ENCODE results near the gene PPP1R14B. TPM values are rescaled to one million over a fixed set of nuclear protein-coding genes. Genes with fewer than 3 reads are reported as not detected.

PPP1R14B gene, protein sequence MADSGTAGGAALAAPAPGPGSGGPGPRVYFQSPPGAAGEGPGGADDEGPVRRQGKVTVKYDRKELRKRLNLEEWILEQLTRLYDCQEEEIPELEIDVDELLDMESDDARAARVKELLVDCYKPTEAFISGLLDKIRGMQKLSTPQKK
- total RNA-seq (100 to 1,000 TPM; 110 to 146 TPM), polyA plus RNA-seq (100 to 1,000 TPM; 129 to 145 TPM)
- long read RNA-seq, donor 1, transcript PPP1R14B-201 (4 exons, 982 nt), result major isoform, 6 of 8 reads
- long read RNA-seq, donor 1, partial matches to known transcripts, result 0 of 8 reads
- long read RNA-seq, donor 1, other reads (novel, unspliced or antisense), result 1 of 8 reads
- long read RNA-seq, donor 2, transcript PPP1R14B-201 (4 exons, 982 nt), result major isoform, 43 of 45 reads
- long read RNA-seq, donor 2, partial matches to known transcripts, result 2 of 45 reads
- long read RNA-seq, donor 2, other reads (novel, unspliced or antisense), result 0 of 45 reads

DNA sequence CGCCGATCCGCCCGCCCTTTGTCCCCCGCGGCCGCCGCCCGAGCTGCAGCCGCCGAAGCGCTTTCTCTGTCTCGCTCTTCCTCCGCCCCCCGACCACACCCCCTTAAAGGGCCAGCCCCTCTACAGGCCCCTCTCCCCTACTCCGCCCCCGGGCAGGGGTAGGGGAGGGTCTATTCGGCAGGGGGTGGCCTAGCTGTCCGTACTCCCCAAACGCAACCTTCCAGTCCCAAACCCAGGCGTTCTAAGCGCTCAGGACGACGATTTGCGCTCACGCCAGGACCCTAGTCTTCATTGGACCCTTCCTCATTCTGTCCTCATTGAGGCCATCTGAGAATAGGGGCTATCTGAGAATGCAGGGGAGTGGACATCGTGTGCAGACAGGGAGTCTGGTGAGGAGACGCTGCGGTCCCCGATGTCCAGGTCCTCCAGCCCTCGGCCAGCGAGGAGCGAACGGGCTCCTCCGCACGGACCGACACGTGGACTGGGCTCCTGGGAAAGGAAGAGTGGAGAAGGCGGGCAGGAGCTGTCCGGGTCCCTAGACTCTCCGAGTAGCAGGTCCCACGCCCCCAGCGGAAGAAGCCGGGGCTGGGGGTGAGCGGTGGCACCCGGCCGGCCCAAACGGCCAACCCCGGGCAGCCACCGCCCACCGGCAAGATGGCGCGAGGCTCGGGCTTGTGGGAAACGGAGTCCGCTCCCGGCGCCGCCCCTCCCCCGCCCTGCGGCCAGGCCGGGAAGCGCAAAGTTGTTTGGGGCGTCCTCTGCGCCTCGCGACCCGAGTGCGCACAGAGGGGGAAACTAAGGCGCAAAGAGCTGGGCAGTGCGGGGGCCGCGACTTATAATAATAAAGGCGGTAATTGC lies at the start of gene PPP1R14B:
PPP1R14B (minus strand) TSS at position 73 of the 858 bp plus-strand sequence. CDS start 270 bp downstream, outside the sequence.
- H3K4me1 ChIP-seq (ENCODE audit: control insufficient read depth in 1 of 2, insufficient read depth in 2 of 2, low read length in 2 of 2), result no peaks in the 10 kb centered on the region
- DNase-seq, result peak; percentile 94 to 97
- intact Hi-C loops (cut with DNase I), result no loop called here

GRCh38 chr11:64296236-64296635 lies 49.5 kb upstream of the PPP1R14B start:
- no peaks in the 10 kb centered on the region for H3K27me3 ChIP-seq (ENCODE audit: control insufficient read depth in 1 of 2, insufficient read depth in 2 of 2, low read length in 1 of 2)

More for the DNA sequence above, at the start of gene PPP1R14B:
- Histone ChIP-seq H3K27ac (ENCODE audit: low read depth in 1 of 2, low read length in 2 of 2) (peak within 1 kb of the TSS in 1 of 2 donors; percentile 56), H3K36me3 (ENCODE audit: control insufficient read depth in 1 of 2, insufficient read depth in 2 of 2, low read length in 1 of 2) (no peaks in the 10 kb centered on the region), H3K9me3 (ENCODE audit: control insufficient read depth, low read length) (no peaks in the 10 kb centered on the region), H3K27me3 (ENCODE audit: control insufficient read depth in 1 of 2, insufficient read depth in 2 of 2, low read length in 1 of 2) (no peaks in the 10 kb centered on the region), H3K4me3 (ENCODE audit: low read length in 2 of 2) (peak within 1 kb of the TSS; percentile 68 to 75)
- 0 to 1% methylated on average over 57 to 74 of the region's 74 CpGs for WGBS, 2 donors
- peak; percentile 83 for ATAC-seq (ENCODE audit: low FRiP score)

DNA sequence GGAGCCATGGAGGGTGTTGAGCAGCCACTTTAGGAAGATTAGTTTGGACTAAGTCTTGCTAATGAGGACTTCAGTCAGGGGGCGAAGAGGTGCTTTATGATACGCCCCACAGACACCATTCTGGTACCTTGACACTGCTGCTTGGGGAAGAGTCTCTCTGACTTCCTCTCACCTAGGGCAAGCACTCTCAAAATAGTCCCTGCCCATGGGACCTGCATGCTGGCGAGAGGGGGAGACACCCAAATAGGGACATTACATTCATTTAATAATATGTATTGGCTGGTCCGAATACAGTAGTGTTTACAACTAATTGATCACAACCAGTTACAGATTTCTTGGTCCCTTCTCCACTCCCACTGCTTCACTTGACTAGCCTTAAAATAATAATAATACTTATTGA lies 49.0 kb upstream of the PPP1R14B start:
- 87 to 96% methylated on average over 4 of the region's 4 CpGs for WGBS, 2 donors
- H3K4me3 ChIP-seq (ENCODE audit: low read length in 2 of 2), result no peak overlapping the region
- no peaks in the 10 kb centered on the region for H3K4me1 ChIP-seq (ENCODE audit: control insufficient read depth in 1 of 2, insufficient read depth in 2 of 2, low read length in 2 of 2)
- H3K27me3 ChIP-seq (ENCODE audit: control insufficient read depth in 1 of 2, insufficient read depth in 2 of 2, low read length in 1 of 2), result no peaks in the 10 kb centered on the region
- no peaks in the 10 kb centered on the region for H3K9me3 ChIP-seq (ENCODE audit: control insufficient read depth, low read length)
- H3K27ac ChIP-seq (ENCODE audit: low read depth in 1 of 2, low read length in 2 of 2), result no peak overlapping the region
- DNase-seq (no peak), ATAC-seq (ENCODE audit: low FRiP score) (no peak)
- H3K36me3 ChIP-seq (ENCODE audit: control insufficient read depth in 1 of 2, insufficient read depth in 2 of 2, low read length in 1 of 2), result no peaks in the 10 kb centered on the region
- intact Hi-C loops (cut with DNase I), result no loop called here

More at GRCh38 chr11:64296236-64296635, 49.5 kb upstream of the PPP1R14B start:
- no peak overlapping the region for H3K4me3 ChIP-seq (ENCODE audit: low read length in 2 of 2)
- H3K9me3 ChIP-seq (ENCODE audit: control insufficient read depth, low read length), result no peaks in the 10 kb centered on the region
- no peaks in the 10 kb centered on the region for H3K4me1 ChIP-seq (ENCODE audit: control insufficient read depth in 1 of 2, insufficient read depth in 2 of 2, low read length in 2 of 2)
- H3K36me3 ChIP-seq (ENCODE audit: control insufficient read depth in 1 of 2, insufficient read depth in 2 of 2, low read length in 1 of 2), result no peaks in the 10 kb centered on the region
- WGBS, 2 donors, result 36 to 50% methylated on average over 1 of the region's 1 CpG
- intact Hi-C loops (cut with DNase I), result no loop called here
- ATAC-seq (ENCODE audit: low FRiP score) (no peak), DNase-seq (no peak)
- H3K27ac ChIP-seq (ENCODE audit: low read depth in 1 of 2, low read length in 2 of 2), result no peak overlapping the region

DNA sequence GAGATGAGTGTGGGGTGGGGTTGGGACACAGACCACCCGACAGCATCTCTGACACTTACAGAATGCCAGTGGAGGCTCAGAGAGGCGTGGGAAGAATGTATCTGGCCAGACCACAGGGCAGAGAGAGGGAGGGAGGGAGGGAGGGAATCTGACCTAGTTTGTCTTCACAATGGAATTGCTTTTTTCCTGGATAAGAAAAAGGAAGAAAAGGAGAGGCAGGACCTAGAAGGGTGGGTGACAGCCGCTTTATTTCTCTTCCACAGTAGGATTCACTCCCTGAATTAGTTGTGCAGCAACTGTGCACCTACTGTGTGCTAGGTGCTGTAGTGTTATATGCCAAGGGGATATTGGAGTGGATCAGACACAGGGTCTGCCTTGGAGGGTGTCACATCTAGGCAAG lies 48.0 kb upstream of the PPP1R14B start:
- WGBS, 2 donors, result 56 to 69% methylated on average over 3 of the region's 3 CpGs
- no peaks in the 10 kb centered on the region for H3K9me3 ChIP-seq (ENCODE audit: control insufficient read depth, low read length)
- H3K27ac ChIP-seq (ENCODE audit: low read depth in 1 of 2, low read length in 2 of 2), result no peak overlapping the region
- intact Hi-C loops (cut with DNase I), result no loop called here
- H3K4me1 ChIP-seq (ENCODE audit: control insufficient read depth in 1 of 2, insufficient read depth in 2 of 2, low read length in 2 of 2), result no peaks in the 10 kb centered on the region
- DNase-seq (no peak), ATAC-seq (ENCODE audit: low FRiP score) (no peak)
- no peaks in the 10 kb centered on the region for H3K36me3 ChIP-seq (ENCODE audit: control insufficient read depth in 1 of 2, insufficient read depth in 2 of 2, low read length in 1 of 2)
- H3K4me3 ChIP-seq (ENCODE audit: low read length in 2 of 2), result no peak overlapping the region
- no peaks in the 10 kb centered on the region for H3K27me3 ChIP-seq (ENCODE audit: control insufficient read depth in 1 of 2, insufficient read depth in 2 of 2, low read length in 1 of 2)

DNA sequence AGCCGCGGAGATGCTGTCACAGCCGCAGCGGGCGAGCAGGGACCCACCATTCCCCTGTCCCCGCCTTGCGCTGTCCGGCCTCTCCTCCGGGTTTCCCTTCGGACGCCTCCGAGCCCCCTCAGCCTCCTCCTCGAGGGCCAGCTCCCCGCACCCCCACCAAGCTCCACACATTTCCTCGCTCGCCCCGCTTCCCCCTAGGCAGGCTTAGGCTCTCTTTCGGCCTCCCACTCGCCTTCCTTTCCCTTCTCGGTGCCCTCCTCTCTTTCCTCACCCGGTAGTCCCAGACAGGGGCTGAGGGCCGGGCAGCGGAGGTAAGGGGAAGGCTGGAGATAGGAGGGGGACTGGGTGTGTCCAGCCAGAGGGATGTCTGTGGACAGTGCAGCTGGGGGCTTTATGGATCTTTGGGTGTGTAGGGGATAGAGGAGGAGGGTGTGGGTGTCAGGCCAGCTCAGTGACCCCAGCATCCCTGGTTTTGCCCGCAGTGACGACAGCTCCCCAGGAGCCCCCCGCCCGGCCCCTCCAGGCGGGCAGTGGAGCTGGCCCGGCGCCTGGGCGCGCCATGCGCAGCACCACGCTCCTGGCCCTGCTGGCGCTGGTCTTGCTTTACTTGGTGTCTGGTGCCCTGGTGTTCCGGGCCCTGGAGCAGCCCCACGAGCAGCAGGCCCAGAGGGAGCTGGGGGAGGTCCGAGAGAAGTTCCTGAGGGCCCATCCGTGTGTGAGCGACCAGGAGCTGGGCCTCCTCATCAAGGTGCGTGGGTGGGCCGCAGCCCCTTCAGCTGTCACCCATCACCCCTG lies 45.9 kb upstream of the PPP1R14B start:
- H3K4me3 ChIP-seq (ENCODE audit: low read length in 2 of 2), result no peak overlapping the region
- H3K36me3 ChIP-seq (ENCODE audit: control insufficient read depth in 1 of 2, insufficient read depth in 2 of 2, low read length in 1 of 2), result no peaks in the 10 kb centered on the region
- ATAC-seq (ENCODE audit: low FRiP score) (no peak), DNase-seq (no peak)
- intact Hi-C loops (cut with DNase I), result no loop called here
- no peaks in the 10 kb centered on the region for H3K9me3 ChIP-seq (ENCODE audit: control insufficient read depth, low read length)
- WGBS, 2 donors, result 30 to 32% methylated on average over 31 to 42 of the region's 42 CpGs
- H3K27me3 ChIP-seq (ENCODE audit: control insufficient read depth in 1 of 2, insufficient read depth in 2 of 2, low read length in 1 of 2), result no peaks in the 10 kb centered on the region
- H3K4me1 ChIP-seq (ENCODE audit: control insufficient read depth in 1 of 2, insufficient read depth in 2 of 2, low read length in 2 of 2), result no peaks in the 10 kb centered on the region
- H3K27ac ChIP-seq (ENCODE audit: low read depth in 1 of 2, low read length in 2 of 2), result no peak overlapping the region

DNA sequence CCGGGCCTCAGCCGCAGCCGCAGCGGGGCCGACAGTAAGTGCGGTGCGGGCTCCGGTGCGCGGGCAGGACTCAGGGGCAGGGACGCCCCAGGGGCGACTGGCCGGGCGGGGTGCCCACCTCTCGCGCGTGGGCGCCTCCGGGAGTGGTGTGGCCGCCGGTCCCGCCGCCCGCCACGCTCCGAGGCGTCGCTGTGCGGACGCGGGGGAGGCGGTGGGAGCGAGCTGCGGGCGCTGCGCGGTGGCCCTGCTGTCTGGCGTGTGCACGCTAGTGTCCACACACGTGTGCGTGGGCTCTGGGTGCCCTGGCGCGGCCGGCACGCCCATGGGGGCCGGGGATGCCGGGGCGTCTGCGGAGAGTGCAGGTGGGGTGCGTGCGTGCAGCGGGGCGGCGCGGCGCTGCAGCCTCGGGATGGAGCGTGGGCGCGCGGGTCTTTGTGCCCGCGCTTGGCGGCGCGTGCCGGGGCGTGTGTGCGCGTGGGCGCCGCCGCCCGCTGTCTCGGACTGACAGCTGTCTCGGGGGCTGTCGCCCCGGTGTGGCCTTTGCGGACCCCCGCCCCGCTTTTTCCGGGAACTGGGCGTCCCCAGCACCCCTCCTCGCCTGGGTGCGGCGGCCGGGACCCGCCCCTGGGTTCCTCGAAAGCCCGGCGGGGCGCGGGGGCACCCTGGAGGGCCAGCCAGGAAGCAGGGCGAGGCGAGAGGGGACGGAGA lies 45.2 kb upstream of the PPP1R14B start:
- Histone ChIP-seq H3K4me1 (ENCODE audit: control insufficient read depth in 1 of 2, insufficient read depth in 2 of 2, low read length in 2 of 2) (no peaks in the 10 kb centered on the region), H3K36me3 (ENCODE audit: control insufficient read depth in 1 of 2, insufficient read depth in 2 of 2, low read length in 1 of 2) (no peaks in the 10 kb centered on the region), H3K27ac (ENCODE audit: low read depth in 1 of 2, low read length in 2 of 2) (no peak overlapping the region), H3K9me3 (ENCODE audit: control insufficient read depth, low read length) (no peaks in the 10 kb centered on the region), H3K4me3 (ENCODE audit: low read length in 2 of 2) (no peak overlapping the region), H3K27me3 (ENCODE audit: control insufficient read depth in 1 of 2, insufficient read depth in 2 of 2, low read length in 1 of 2) (no peaks in the 10 kb centered on the region)
- ATAC-seq (ENCODE audit: low FRiP score), result no peak
- intact Hi-C loops (cut with DNase I), result no loop called here
- DNase-seq, result no peak
- WGBS, 2 donors, result 0 to 1% methylated on average over 78 to 96 of the region's 96 CpGs

DNA sequence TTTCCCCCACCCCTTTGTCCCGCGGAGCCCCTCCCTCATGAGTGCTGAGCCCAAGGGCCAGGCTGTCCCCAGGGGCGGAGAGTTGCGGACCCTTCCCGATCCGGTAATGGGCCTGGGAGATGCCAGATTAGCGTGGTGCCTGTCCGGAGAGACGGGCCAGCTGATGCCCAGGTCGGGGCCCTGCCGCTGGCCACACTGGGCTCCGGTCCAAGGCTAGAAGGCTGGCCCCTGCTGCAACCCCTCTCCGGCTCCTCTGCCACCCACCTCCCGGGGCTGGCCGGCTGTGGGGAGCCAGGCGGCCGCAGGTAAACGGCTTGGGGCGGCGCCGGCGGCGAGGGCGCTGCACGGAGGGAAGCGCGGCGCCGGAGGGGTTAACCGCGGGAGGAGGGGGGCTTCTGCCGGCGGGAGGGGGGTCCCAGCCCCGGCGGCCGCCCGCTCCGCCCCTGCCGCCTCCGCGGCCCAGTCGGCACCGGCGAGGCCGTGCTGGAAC lies 44.6 kb upstream of the PPP1R14B start, which contains the start of gene KCNK4:
KCNK4 (plus strand) TSS at position 41 of the 490 bp plus-strand sequence. CDS start 1,717 bp downstream, outside the sequence.
- H3K4me3 ChIP-seq (ENCODE audit: low read length in 2 of 2), result no peak within 1 kb of the TSS
- WGBS, 2 donors, result 2 to 6% methylated on average over 27 to 45 of the region's 45 CpGs

More for the DNA sequence above, 44.6 kb upstream of the PPP1R14B start, which contains the start of gene KCNK4:
- no peaks in the 10 kb centered on the region for H3K36me3 ChIP-seq (ENCODE audit: control insufficient read depth in 1 of 2, insufficient read depth in 2 of 2, low read length in 1 of 2)
- no peaks in the 10 kb centered on the region for H3K9me3 ChIP-seq (ENCODE audit: control insufficient read depth, low read length)
- intact Hi-C loops (cut with DNase I), result no loop called here
- H3K27ac ChIP-seq (ENCODE audit: low read depth in 1 of 2, low read length in 2 of 2), result no peak within 1 kb of the TSS
- DNase-seq (no peak), ATAC-seq (ENCODE audit: low FRiP score) (no peak)
- H3K4me1 ChIP-seq (ENCODE audit: control insufficient read depth in 1 of 2, insufficient read depth in 2 of 2, low read length in 2 of 2), result no peaks in the 10 kb centered on the region
- H3K27me3 ChIP-seq (ENCODE audit: control insufficient read depth in 1 of 2, insufficient read depth in 2 of 2, low read length in 1 of 2), result no peaks in the 10 kb centered on the region
